RCC 7860 (cell line): ENCODE data around the gene SHTN1.

Experiments
- DNase-seq: peaks from one replicate; pipeline ENCODE4 v3.0.0-alpha.2; 2015; ENCODE audit warnings: low spot score
- FAIRE-seq: peaks from 2 replicates; lab custom pipeline; 2012; peaks lifted over from hg19 to GRCh38; lab: Jason Lieb, UNC

Gene SHTN1

DNA sequence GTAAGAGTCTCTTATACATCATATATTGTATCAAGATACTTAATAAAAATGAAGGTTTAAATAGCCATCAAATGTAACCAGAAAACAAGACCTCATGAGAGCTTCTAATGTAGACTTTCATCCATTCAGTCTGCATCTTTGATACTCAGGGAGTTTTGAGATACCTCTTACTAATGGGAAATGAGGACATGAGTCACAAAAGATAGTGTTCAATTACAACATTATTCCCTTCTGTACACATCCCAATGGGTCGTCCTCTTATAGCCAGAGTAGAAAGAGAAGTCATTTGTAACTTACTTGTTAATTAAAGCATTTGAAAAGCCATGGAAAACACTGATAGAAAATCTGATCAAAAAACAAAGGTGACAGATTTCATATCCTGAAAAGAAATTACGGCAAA, 19.4 kb downstream of the SHTN1 start:
- DNase-seq, result no peak

DNA sequence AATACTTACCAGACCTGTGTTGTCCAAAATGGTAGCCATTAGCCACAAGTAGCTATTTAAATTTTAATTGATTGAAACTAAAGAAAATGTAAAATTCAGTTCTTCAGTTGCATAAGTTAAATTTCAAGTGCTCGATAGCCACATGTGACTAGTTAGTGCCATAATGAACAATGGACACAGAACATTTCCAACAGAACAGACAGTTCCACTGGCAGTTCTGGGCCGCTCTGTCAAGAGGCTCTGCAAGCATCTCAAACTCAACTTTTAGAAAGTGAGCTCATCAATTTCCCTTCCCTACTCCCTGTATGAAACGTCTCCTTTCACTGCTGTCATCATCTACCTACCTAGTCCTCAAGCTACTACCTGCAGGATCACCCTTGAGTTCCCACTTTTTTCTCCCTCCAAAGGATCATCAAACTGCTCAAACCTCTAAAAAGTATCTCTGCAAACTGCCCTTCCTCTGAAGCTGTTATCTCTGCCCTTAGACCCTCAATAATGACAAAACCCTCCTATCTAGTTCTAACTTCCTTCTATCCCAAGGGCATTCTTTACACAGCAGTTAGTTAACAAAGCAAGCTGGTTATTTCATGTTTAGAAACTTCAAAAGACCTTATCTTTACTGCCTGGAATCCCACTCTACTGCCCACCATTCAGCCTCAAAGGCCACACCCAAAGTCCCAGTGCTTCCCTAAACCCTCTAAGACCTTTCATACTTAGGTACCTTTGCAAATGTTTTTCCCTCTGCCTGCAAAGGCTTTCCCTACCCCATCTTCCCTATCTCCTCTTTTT, 20.6 kb downstream of the SHTN1 start:
- FAIRE-seq (no peak), DNase-seq (no peak)

More for the DNA sequence above, 19.4 kb downstream of the SHTN1 start:
- FAIRE-seq, result no peak

DNA sequence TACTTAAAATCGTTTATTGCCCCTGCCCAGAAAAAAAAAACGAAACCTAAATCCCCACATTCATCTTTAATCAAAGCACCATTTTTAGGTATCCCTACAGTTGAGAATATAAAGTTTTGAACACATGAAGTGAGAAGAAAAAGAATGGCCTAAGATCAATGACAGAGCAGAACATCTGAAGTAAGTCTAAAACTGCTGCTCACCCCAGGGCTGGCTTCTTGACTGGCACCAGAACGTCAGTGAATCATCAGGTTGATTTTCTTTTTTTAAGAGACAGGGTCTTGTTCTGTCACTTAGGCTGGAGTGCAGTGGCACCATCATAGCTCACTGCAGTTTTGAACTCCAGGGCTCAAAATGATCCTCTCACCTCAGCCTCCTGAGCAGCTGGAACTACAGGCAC, 24.9 kb downstream of the SHTN1 start:
- FAIRE-seq, result no peak

DNA sequence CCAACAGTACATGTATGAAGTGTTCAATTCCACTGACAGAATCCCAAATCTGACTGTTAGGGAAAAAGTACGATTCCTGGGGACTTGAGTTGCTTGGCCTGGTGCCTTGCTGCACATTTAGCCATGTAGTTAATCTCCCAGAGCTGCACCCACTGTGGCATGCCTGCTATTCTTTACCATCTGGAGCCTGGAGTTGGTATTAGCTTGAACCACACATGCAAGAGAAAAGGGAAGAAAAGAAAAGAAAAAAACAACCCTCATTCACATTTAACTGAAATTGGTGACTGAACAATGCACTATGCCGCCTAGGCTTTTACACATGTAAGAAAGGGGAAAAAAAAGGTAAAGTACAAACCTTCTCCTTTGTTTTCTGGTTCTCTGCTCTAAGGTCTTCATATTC, 26.1 kb downstream of the SHTN1 start:
- DNase-seq (no peak), FAIRE-seq (no peak)

More for the DNA sequence above, 24.9 kb downstream of the SHTN1 start:
- DNase-seq, result no peak

DNA sequence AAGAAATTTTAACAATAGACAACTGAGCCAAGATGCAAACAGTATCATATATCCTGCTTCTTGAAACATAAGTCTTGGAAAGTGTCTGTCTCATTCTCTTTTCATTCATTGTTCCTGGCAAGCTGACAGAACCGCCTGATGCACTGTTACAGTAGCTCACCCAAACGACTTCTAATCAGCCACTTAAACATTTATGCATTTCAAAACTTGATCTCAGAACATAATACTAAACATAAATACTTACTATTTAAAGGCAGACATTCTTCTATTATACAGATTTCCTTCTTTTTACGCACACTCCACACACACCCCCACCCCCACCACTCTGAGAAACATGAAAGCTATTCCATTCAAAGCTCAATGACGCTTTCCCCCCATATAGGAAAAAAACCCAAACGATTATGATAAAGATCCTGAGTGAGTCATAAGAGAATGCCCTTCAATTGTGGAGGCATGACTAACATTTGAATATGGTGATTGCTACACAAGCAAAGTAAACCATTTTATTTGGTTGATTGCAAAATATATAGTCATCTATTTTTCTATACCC, 30.5 kb downstream of the SHTN1 start:
- no peak for DNase-seq

DNA sequence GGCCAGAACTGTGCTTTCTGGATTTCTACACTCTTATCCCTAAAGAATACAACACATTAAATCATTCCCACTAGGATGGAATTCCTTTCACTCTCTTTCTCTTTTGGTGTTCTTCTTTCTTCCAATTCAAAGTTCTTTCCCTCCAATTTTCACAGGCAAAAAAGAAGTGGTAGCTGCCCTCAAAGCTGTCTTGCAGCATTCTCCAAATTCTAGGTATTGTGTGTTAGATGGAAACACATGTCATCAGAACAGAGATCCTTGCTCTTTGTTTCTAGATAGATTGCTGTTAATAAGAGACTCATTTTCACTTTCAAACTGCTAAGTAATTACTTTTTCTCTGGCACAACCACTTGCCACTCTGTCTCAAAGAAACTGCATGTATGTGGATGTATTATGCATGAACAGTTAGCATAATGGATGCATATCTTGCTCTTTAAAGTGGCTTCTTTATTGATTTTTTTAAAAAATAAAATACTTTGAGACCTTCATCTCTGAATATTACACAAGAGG, 31.0 kb downstream of the SHTN1 start:
- FAIRE-seq (no peak), DNase-seq (no peak)

More for the DNA sequence above, 30.5 kb downstream of the SHTN1 start:
- FAIRE-seq, result no peak

DNA sequence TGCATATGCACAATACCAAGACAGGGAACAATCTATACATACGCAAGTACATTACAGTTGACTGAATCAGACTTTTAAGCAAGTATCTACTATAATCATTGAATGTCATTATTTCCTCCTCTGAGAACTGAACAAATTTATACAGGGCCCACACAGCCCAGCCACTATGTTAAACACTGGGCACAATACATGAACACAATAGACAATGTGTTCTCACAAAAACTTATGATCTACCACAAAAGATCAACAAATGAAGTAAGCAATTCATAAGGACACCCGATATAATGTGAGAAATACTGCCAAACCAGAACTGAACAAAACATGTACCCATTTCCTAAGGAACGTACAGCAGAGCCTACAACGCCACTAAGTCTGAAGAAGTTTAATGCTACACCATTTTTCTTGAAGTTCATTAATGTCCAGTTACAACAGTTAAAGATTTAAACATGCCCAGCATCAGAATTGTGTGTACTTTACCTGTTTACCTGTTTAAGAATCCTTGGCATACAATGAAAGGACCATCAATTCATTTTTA, 31.5 kb downstream of the SHTN1 start:
- no peak for FAIRE-seq
- DNase-seq, result no peak

DNA sequence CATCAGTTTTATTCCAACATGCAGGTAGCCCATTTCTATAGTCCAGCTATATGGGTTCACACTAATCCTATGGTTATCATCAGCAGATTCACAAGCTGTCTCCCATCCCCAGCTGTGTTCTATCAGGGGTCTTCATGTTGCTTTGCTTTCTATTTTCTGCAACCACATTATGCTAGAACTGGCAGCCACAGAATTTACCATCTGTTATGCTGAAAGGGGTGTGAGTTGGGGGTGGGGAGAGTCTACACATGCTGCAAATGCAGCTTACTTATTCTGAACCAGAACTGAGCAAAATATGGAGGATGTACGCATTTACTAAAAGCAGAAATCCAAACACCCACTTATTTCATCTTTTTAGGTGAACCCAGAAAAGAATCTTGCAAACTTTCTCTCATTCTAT, 32.9 kb downstream of the SHTN1 start:
- FAIRE-seq (no peak), DNase-seq (no peak)

DNA sequence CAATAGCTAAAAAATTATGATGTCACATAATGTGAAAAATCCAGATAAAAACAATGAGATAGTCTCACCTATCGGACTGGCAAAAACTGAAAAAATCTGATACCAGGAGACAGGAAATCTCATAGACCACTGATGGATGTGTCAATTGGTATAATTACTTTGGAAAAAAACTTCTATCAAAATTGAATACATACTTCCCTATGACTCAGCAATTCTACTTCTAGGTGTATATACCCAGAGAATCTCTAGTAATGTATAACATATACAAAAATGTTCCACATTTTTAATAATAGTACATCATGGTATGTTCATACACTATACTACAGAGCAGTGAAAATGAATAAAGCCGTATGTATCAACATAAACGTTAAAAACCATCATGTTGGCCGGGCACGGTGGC, 34.9 kb downstream of the SHTN1 start:
- no peak for DNase-seq
- FAIRE-seq, result no peak

DNA sequence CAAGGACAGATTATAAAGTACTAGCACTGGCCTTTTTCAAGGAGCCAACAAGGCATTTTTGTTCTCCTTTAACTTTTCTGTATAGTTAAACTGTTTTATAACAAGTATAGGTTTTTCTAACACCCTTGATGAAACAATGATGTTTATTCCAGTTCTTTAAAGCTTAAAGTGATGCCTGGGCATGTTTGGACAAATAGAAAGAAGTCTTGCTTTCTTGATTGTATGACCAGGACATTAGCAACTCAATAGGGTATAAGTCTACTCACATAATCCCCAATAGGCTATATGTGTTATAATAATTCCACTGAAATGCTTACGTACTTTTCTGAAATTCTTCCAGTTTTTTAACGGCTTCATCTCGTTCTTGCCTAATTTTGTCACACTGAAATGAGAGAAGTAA, 36.7 kb downstream of the SHTN1 start:
- FAIRE-seq (no peak), DNase-seq (no peak)

DNA sequence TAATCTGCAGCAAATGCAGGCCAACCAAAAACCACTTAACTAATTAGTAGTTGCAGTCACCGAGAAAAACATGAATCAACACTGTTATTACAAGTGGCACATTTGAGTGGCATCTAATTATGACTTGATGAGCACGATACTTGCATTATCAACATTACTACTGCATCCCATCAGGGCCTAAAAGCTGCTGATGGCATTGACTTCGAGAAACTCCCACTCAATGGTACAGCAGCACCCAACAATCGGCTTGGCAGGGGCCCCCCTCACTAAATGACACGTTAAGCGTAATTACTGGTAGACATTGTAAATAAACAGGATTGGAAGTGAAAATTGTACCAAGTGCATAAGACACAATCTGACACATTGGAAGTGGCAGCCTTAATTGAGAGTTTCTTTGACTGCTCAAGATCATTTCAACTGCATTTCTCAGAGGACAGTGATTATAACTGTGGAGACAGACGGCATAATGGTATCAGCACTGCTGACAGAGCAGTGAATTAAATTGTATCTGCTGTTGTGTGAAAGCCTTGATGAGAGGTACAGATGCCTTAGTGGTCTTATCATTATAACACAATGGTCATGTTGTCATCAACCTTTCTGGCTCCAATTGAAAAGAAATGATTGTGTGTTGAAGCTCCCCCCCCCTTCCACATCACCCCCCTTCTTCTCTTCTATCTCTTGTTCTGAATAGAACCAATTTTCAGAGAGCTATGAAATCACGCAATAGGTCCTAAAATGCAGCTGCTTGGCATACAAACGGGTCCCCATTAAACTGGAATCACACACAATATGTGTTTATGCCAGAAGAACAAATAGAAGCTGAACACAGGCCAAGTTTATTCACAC, 43.4 kb downstream of the SHTN1 start:
- DNase-seq, result no peak
- FAIRE-seq, result no peak

DNA sequence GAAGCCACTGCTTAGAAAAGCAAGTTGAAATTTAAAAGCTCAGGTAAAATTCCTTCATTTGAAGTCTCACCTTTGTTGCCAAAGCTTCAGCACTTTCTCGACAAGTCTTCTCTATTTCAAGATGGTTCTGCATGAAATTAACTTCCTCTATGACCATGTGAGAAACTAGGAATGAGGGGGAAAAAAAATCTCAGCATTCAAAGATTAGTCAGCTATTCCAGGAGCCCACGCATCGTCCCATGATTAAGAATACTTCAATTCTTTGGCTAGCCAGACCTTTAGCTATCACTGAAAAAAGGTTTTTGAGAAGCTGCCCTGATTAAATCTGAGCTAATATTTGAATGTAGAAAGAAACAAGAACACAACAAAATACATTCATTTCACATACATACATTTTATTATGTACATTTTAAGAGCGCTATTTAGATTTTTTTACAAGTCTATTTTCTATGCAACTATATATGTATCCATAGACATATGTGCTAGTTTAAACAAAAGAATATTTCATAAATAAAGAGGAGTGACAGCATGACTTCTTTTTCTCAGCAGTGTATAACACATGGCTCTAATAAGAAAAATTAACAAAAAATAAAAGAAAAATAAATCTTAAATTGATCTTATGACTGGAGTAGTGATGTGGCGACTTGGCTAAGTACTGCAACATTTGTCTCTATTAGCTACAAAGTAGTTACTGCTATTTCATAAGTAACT, 44.8 kb downstream of the SHTN1 start:
- DNase-seq (no peak), FAIRE-seq (no peak)

DNA sequence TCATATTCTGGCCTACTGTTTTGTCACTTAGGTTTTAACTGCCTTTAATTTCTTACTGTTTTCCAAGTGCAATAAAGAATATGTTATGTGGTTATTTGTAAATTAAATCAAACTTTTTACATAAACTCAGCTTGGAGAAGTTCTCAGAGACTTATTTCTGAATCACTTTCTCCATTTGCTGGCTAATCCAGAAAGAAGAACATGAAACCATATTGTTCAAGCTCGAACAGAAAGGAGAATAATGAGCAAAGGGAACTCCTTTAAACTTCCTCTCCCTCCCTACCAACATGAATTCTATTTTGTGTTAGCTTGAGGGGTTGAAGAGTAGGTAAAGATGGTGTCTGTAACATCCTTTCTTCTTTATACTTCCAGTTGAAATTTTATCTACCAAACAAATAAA, 52.3 kb downstream of the SHTN1 start:
- DNase-seq (no peak), FAIRE-seq (no peak)

DNA sequence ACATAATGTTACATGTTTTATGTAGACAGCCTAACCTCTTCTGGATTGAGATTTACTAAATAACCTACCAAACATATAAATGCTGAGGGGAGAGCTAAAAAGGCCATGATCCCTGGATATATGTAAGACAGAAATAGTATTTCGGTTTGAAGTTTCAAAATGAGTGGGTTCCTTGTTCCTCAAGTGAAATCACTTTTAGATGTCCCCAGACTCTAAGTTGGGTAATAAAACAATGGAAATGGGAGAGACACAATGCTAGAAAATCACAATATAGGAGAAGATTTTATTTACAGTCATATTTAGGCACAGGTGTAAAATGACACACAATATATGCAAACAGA, 56.5 kb downstream of the SHTN1 start:
- FAIRE-seq (no peak), DNase-seq (no peak)

DNA sequence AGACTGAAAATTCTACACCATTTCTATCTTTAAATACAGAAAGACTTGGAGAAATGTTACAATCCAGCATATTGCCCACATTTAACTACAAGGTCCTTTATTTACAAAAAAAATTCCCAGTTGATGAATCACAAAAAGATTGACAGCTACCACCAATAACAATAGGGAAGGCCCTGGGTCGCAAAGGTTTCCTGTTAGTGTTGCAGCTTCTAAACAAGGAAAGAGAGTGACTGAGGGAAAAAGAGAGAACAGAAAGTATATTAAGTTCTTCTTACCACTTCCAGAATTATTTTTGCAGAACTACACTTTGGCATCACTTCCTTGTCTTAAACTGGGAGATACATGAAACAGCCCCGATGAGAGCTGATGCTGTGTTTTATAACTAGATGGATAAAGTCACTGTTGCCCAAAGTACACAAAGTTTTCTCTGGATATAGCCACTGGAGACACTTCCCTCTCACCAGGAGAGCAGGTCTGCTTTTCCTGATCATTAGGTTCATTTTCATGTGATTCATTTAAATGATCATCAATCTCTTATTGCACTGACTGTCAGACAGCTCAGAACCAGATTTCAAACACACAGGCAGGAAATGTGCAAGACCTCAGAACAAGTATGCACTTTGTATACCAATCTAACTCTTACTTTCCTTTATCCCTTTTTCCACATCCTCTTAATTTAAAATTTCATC, 57.0 kb downstream of the SHTN1 start:
- FAIRE-seq (peak; percentile 68), DNase-seq (peak; percentile 41)

DNA sequence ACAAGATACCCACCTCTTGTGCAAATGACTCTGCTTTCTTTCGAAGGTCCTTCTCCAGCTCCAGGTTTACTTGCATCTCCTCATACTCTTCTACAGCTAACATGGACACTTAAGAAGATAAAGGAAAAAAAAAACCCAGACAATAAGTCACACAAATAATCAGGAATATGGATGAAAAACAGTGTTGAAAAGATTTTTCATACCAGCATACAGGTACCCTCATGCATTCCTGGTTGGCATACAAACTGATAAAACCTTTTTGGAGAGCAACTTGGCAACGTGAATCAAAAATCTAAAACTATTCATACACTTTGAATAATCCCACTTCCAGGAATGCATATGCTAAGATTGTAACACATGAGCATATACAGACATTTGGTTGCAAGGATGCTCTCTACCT, 60.1 kb downstream of the SHTN1 start:
- no peak for FAIRE-seq

DNA sequence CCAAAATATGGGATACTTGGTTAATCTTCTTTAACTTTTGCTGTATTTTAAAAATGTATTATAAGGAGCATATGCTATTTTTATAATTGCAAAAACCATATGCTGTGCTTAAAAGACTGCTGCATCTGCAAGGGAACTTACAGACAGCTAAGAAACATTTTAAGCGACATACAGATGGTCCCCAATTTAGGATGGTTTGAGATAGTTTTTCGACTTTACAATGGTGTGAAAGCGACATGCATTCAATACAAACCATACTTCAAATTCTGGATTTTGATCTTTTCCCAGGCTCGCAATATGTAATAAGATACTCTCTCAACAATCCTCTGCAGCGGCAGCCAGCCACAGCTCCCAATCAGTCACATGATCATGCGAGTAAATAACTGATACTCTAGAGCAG, 73.2 kb downstream of the SHTN1 start:
- no peak for FAIRE-seq
- no peak for DNase-seq

More for the DNA sequence above, 60.1 kb downstream of the SHTN1 start:
- no peak for DNase-seq

DNA sequence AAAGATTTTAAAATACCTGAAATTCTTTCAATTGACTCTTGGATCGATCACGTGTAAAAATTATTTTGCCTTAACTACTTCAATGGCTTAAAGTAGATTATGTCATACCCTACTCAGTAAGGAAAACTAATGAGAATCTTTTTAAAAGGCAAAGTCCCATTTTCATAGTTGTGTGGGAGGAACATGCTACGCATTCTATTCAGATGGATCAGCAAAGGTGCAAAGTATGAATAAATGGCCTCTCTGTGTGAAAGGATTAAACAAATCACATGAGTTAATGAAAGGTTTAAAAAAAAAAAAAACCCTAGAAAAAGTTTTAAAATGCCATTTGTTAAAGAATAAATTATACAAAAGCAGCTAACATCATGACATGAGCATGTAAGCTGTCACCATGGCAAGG, 78.6 kb downstream of the SHTN1 start:
- FAIRE-seq (no peak), DNase-seq (no peak)

DNA sequence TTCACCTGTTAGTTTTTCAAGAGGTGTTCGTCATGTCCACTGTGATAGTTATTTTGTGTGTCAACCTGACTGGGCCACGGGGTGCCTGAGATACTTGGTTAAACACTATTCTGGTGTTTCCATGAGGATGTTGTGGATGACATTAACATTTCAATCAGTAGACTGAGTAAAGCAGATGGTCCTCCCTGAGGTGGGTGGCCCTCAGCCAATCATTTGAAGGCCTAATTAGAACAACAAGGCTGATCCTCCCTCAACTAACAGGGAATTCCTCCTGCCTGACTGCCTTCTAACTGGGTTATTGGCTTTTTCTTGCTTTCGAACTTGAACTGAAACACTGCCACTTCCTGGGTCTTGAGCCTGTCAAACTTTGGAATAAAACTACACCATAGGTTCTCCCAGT, 79.9 kb downstream of the SHTN1 start:
- DNase-seq, result no peak
- FAIRE-seq, result no peak

DNA sequence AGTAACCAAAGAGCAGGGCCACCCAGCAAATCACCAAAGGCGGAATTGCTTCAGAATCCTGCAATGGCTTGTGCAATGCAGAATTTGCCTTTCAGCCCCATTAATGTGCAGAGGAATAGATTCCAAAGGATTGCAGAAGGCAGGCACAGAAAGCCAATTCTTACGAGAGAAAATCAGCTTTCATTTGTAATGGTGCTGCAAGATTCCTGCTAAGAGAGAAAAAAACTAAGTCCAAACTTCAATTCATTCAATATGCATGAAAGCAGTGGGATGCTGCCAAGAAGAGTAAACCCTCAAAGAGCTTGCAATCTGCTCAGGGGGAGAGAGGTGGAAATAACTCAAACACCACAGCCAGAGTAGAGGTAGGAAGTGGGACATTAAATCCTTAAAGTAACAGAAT, 85.3 kb downstream of the SHTN1 start:
- FAIRE-seq (no peak), DNase-seq (no peak)
